GM19463 (cell line): ENCODE results near the gene RPL10.

Source experiments
- ATAC-seq: cut with Tn5 transposase; IDR thresholded peaks from one replicate; pipeline ENCODE4 v1.9.1; 2021; ENCODE audit warnings: mild to moderate bottlenecking, moderate library complexity; ENCODE audit not compliant: unreplicated experiment

The RPL10 gene

DNA sequence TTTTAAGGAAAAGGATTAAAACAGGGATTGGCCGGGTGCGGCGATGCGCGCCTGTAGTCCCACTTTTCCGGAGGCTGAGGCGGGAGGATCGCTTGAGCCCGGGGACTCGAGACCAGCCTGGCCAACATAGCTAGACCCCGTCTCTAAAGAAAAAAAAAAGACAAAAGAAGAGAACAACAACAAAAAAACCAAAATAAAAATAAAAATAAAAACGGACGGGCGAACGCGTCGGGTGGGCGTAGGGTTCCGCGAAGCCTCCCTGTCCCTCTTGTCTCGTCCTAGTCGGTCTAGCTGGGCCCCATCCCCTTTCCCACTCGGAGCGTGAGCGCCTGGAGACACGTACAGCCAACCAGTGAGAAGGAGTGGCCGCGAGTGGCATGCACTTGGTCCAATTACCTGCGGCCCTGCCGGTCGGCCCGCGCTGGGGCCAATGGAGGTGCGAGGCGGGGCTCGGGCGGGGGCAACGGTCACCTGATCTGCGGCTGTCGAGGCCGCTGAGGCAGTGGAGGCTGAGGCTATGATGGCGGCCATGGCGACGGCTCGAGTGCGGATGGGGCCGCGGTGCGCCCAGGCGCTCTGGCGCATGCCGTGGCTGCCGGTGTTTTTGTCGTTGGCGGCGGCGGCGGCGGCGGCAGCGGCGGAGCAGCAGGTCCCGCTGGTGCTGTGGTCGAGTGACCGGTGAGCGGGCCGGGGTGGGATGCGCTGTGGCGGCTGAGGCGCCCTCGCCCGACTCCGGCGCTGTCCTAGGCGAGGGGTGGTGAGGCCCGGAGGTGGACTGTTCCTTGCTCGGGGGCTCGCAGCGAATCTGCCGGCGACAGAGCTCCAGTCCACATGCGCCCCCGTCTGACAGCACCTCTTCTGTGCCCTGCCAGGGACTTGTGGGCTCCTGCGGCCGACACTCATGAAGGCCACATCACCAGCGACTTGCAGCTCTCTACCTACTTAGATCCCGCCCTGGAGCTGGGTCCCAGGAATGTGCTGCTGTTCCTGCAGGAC lies 30.3 kb downstream of the RPL10 start, which contains the start of gene ATP6AP1:
Gene ATP6AP1 (plus strand): TSS at position 502 of the 996 bp plus-strand sequence. CDS start 16 bp downstream, at position 518.
- peak; percentile 98 for ATAC-seq

GRCh38 chrX:154429711-154430110 lies 31.5 kb downstream of the RPL10 start:
- ATAC-seq, result no peak

- no peak for ATAC-seq
Observed at GRCh38 chrX:154430479-154430878, 32.3 kb downstream of the RPL10 start.

- ATAC-seq, result no peak
Observed at GRCh38 chrX:154430916-154431315, 32.7 kb downstream of the RPL10 start.

GRCh38 chrX:154431341-154431740 lies 33.2 kb downstream of the RPL10 start:
- no peak for ATAC-seq

DNA sequence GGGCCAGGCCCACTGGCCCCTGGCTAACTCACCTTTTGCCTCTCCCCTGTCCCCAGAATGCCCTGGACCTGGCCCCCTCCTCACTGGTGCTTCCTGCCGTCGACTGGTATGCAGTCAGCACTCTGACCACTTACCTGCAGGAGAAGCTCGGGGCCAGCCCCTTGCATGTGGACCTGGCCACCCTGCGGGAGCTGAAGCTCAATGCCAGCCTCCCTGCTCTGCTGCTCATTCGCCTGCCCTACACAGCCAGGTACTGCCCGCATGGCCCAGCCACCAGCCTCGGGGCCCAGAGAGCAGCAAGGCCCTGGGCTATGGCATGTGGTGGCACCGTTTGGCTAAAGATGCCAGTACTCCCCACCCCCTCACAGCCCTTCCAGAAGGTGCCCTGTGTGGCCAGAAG lies 34.0 kb downstream of the RPL10 start:
- ATAC-seq, result no peak

DNA sequence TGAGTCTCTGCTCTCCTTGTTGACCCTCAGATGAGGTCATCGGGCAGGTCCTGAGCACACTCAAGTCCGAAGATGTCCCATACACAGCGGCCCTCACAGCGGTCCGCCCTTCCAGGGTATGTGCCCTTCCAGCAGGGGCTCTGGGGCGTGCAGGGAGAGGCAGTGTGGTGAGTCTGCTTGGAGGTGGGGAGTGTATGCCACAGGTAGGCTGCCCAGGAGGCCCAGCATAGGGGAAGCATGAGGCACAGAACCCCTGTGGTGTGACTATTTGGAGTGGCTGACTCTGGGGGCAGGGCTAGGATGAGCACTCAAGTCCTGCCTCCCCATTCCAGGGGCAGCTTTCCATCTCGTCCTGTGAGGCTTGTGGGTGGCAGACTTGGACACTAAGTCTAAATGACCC lies 35.4 kb downstream of the RPL10 start:
- no peak for ATAC-seq

- ATAC-seq, result no peak
Observed at GRCh38 chrX:154434394-154435168, 36.4 kb downstream of the RPL10 start.

DNA sequence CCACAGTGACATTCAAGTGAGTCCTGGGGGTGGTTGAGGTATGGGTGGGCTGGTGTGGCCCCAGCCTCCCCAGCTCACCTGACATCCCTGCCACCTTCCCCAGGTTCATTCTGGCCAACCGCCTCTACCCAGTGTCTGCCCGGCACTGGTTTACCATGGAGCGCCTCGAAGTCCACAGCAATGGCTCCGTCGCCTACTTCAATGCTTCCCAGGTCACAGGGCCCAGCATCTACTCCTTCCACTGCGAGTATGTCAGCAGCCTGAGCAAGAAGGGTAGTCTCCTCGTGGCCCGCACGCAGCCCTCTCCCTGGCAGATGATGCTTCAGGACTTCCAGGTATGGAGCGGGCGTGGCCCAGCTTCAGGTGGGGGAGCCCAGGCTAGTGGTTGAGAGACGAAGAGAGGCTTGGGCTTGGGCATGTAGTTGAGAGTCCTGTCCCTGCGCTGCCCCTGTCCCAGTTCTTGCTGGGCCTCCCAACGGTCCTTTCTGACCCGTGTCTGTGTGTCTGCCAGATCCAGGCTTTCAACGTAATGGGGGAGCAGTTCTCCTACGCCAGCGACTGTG lies 37.1 kb downstream of the RPL10 start:
- ATAC-seq, result no peak

DNA sequence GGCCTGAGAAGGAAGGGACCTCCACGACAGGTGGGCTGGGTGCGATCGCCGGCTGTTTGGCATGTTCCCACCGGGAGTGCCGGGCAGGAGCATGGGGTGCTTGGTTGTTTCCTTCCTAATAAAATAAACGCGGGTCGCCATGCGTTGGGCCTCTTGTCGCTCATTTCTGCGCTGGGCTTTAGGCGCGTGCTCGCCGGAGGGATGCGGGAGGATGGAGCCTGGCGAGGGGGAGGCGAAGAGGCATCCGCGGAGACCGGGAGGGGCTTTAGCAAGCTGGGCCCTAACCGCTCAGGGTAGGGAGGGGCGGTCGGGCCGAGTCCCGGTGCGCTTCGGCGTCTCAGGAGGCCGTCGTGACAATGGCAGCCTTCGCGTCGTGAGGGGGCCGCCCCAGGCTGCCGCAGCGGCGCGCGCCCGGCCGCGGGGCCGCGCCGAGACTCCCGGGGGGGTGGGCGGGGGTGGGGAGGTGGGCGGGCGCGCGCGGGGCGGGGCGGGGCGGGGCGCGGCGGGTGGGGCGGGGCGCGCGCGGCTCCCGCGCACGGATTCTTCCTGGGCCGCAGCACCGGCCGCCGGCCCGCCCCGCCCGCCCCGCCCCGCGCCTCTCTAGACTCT lies 38.3 kb downstream of the RPL10 start:
- no peak for ATAC-seq

DNA sequence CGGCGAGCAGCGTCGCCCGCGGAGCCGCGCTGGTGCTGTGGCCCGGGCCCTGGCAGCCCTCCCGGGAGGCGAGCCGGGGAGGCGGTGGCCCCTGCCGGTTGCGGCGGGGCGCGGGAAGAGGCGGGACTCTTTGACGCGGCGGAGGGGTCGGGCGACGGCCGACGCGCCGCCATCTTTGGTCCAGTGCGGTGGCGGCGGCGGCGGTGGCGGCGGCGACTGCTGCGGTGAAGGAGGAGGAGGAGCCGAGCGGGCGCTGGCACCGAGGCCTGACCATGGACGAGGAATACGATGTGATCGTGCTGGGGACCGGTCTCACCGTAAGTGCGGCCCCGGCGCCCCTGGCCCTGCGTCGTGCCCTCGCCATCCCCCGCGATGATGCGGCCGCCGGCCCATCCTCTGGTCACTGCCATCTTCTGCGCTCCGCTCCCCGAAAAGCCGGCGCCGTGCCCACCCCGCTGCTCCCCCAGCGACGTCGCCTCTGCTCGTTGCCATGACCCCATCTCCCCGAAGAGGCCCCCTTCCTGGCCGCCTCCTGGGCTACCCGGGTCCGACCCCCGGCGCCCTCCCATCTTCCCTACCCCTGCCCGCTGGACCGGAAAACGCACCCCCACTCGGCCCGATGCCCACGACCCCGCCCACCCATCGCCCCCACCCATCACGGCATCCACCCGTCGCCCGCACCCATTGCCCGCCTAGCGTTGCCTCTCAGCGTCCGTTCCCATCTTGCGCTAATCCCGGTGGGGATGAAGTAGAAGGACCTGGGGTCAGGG lies 39.0 kb downstream of the RPL10 start, which contains the start of gene GDI1:
Gene GDI1 (plus strand): TSS at position 172 of the 770 bp plus-strand sequence. CDS start 101 bp downstream, at position 273.
- ATAC-seq, result no peak

GRCh38 chrX:154437971-154438893 lies 40.1 kb downstream of the RPL10 start:
- ATAC-seq, result no peak

- ATAC-seq, result no peak
Observed at GRCh38 chrX:154439841-154440240, 41.7 kb downstream of the RPL10 start.

DNA sequence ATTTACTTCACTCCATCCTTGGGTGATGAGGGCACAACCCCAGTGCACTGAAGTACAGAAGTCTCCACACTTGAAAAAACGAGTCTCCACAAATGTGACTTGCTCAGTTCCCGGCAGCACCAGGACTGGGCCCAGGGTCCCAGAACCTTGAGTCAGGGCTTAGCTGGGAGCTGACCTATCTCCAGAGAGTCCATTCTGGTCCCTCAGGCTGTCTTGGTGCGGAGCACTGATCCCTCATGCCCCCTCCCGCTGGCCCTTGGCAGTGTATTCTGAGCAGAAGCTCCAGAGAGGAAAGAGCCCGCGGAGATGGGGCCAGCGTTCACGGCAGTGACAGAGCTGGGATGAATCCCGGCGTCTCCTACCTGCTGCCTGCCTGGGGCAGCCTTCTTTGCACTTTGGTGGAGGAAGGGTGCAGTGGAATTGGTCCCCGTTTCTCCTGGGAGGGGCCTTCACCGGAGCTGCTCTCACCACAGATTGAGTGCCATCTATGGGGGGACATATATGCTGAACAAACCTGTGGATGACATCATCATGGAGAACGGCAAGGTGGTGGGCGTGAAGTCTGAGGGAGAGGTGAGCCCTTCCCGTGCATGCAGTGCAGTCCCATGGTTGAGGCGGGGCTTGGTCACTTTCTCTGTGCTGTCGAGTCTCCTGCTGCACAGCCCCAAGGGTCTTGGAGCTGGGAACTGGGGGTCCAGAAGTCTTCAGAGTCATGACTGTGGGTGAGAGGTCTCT lies 42.6 kb downstream of the RPL10 start:
- no peak for ATAC-seq

GRCh38 chrX:154441564-154441963 lies 43.4 kb downstream of the RPL10 start:
- no peak for ATAC-seq

DNA sequence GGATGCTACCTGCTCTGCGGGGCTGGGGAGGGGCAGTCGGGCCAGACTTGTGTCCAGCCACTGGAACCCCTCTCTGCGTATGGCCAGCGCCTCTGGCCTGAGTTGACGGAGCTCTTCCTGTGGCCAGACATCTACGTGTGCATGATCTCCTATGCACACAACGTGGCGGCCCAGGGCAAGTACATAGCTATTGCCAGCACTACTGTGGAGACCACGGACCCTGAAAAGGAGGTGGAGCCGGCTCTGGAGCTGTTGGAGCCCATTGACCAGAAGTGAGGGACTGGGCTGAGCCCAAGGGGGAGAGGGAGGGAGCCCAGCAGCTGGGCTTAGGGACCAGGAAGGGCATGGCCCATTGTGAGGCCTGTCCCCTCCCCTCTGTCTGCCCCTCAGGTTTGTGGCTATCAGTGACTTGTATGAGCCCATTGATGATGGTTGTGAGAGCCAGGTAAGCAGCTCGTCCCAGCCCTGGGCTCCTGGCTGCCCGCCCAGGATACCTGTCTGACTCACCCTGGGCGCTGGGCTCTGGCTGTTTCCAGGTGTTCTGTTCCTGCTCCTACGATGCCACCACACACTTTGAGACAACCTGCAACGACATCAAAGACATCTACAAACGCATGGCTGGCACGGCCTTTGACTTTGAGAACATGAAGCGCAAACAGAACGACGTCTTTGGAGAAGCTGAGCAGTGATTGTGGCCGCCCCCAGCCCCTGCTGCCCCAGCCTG lies 44.0 kb downstream of the RPL10 start:
- no peak for ATAC-seq

DNA sequence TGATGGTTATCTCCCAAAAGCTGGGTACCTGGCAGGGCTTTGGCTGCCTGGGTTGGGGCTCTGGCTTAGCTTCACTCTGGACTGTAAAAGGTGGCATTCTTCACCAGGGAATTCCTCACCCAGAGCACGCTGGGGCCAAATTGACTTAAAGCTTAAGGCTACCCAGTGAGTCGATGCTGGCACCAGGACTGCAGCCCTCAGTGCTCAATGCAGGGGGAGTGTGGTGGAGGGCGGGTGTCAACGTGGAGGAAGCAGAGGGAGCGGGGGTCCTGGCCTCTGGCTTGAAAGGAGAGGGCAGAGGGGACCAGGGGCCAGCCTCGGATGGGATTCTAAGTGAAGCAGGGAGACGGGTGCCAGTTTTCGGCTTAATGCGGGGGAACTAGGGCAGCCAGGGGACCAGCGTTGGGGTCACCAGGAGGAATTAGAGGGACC lies 45.3 kb downstream of the RPL10 start:
- ATAC-seq, result no peak
